K562 (cell line): ENCODE data around the gene SLC6A20. TPM values are rescaled to one million over a fixed set of nuclear protein-coding genes. Genes with fewer than 3 reads are reported as not detected.

ENCODE experiments used
- ATAC-seq: fragments of 200-7000 bp; cut with Tn5 transposase; 3 replicates; pipeline ENCODE4 v1.9.1; 2020; ENCODE audit warnings: moderate library complexity
- BruUV-seq: library from RNA; stranded (reverse); fragments of 400-500 nt; replicated peaks from 2 replicates; lab custom pipeline; 2021; lab: Mats Ljungman, UMichigan
- CTCF ChIA-PET: fragments of 300-600 bp; formaldehyde crosslinking; extraction: SDS; loops from one replicate; lab custom pipeline; 2021; ENCODE audit warnings: low intra/inter-chr PET ratio; lab: Yijun Ruan, JAX
- POLR2A ChIA-PET: fragments of 300-600, 350-650 bp; sonication (Branson Sonifier 250); formaldehyde crosslinking; extraction: SDS; loops from one replicate; lab custom pipeline; 2021; ENCODE audit warnings: antibody characterized with exemption, inconsistent platforms; lab: Yijun Ruan, JAX
- DNase-seq, 4 experiments: peaks; one replicate each; pipeline versions ENCODE4 v3.0.0 to v3.0.0-alpha.2; 2011 to 2018; ENCODE audit warnings: low spot score in 3 of 4, mixed read lengths in 3 of 4; ENCODE audit errors: extremely low read depth in 1 of 4
- FAIRE-seq: peaks from 2 replicates; lab custom pipeline; 2011; peaks lifted over from hg19 to GRCh38; lab: Jason Lieb, UNC
- H2AFZ ChIP-seq: 2 replicates; pipeline ENCODE4 v1.6.0; 2011; ENCODE audit warnings: low read depth, low read length, control low read depth, inconsistent platforms
- H3K27ac ChIP-seq: fragments of 200-600 bp; 3 replicates; pipeline ENCODE4 v1.8.0; 2011; ENCODE audit warnings: low read depth, mild to moderate bottlenecking, control low read depth, inconsistent platforms, low read length, moderate library complexity, mixed read lengths; ENCODE audit errors: extremely low read depth
- H3K27me3 ChIP-seq, 2 experiments: fragments of 300-600 bp in 1 of 2; 2 replicates in 1 of 2; 3 replicates in 1 of 2; pipeline versions ENCODE4 v1.6.0 to v1.8.0; 2011; ENCODE audit warnings: inconsistent platforms in 2 of 2, low read length in 2 of 2, mild to moderate bottlenecking in 1 of 2, mixed read lengths in 1 of 2, moderate library complexity in 1 of 2; ENCODE audit not compliant: control insufficient read depth in 2 of 2, insufficient read depth in 2 of 2
- H3K36me3 ChIP-seq: fragments of 300-600 bp; 3 replicates; pipeline ENCODE4 v1.8.0; 2011; ENCODE audit warnings: mild to moderate bottlenecking, low read length, inconsistent platforms; ENCODE audit not compliant: control insufficient read depth, insufficient read depth
- H3K4me1 ChIP-seq, 2 experiments: fragments of 200-600 bp in 1 of 2; replicated peaks in 1 of 2; 2 replicates in 1 of 2; 3 replicates in 1 of 2; pipeline versions ENCODE4 v1.5.1 to v1.8.0; 2011; ENCODE audit warnings: inconsistent platforms in 2 of 2, low read length in 2 of 2, mild to moderate bottlenecking in 1 of 2, mixed read lengths in 1 of 2, moderate library complexity in 1 of 2; ENCODE audit not compliant: control insufficient read depth in 2 of 2, insufficient read depth in 2 of 2
- H3K4me2 ChIP-seq: 2 replicates; pipeline ENCODE4 v1.6.1; 2011; ENCODE audit warnings: low read length, control low read depth, inconsistent platforms, mixed read lengths; ENCODE audit not compliant: insufficient read depth
- H3K4me3 ChIP-seq: fragments of 200-600 bp; sonication (generic), shearing (Covaris generic); 2 replicates; pipeline ENCODE4 v1.5.1; 2016; ENCODE audit warnings: control low read depth, inconsistent platforms
- H3K79me2 ChIP-seq: fragments of 200-600 bp; 3 replicates; pipeline ENCODE4 v1.8.0; 2011; ENCODE audit warnings: low read length, inconsistent platforms; ENCODE audit not compliant: control insufficient read depth, insufficient read depth
- H3K9ac ChIP-seq, 2 experiments: 2 replicates each; pipeline versions ENCODE4 v1.6.0 to v1.6.1; 2011; ENCODE audit warnings: low read depth in 2 of 2, low read length in 2 of 2, control low read depth in 1 of 2, inconsistent platforms in 1 of 2, mild to moderate bottlenecking in 1 of 2, mixed read lengths in 1 of 2; ENCODE audit not compliant: insufficient read depth in 1 of 2
- H3K9me1 ChIP-seq: one replicate; pipeline ENCODE4 v1.6.0; 2011; ENCODE audit warnings: inconsistent platforms, mild to moderate bottlenecking, low read length, moderate library complexity; ENCODE audit not compliant: control insufficient read depth, insufficient read depth
- H3K9me3 ChIP-seq: replicated peaks from 2 replicates; pipeline ENCODE4 v1.5.1; 2011; ENCODE audit warnings: low read depth, low read length, inconsistent platforms; ENCODE audit not compliant: control insufficient read depth, insufficient read depth
- H4K20me1 ChIP-seq: replicated peaks from 2 replicates; pipeline ENCODE4 v1.6.1; 2011; ENCODE audit warnings: low read length, inconsistent platforms, mixed read lengths; ENCODE audit not compliant: control insufficient read depth, insufficient read depth
- C11orf30 ChIP-seq: fragments of 450-650 bp; IDR thresholded peaks from 2 replicates; pipeline ENCODE4 v1.6.1; 2016; ENCODE audit warnings: low read depth, mild to moderate bottlenecking
- CBX5 ChIP-seq: IDR thresholded peaks from 2 replicates; pipeline ENCODE4 v1.6.1; 2014; ENCODE audit warnings: low read depth, borderline replicate concordance
- ETV6 ChIP-seq, 3 experiments: fragments of 150-350 bp in 1 of 3; sonication (generic) in 1 of 3; formaldehyde crosslinking in 1 of 3; IDR thresholded peaks; 2 replicates each; pipeline versions ENCODE4 v1.6.1 to v1.8.0; 2014 to 2022; ENCODE audit warnings: borderline replicate concordance in 2 of 3, low read depth in 2 of 3, antibody characterized with exemption in 1 of 3, low read length in 1 of 3, mild to moderate bottlenecking in 1 of 3, missing genetic modification reagents in 1 of 3
- FOXP1 ChIP-seq: sonication (generic); formaldehyde crosslinking; IDR thresholded peaks from 2 replicates; pipeline ENCODE4 v1.8.0; 2022; ENCODE audit warnings: mild to moderate bottlenecking, missing genetic modification reagents
- GATA2 ChIP-seq: sonication (generic); formaldehyde crosslinking; IDR thresholded peaks from 2 replicates; pipeline ENCODE4 v1.4.0; 2020; ENCODE audit warnings: mild to moderate bottlenecking, missing genetic modification reagents
- KLF16 ChIP-seq: IDR thresholded peaks from 2 replicates; pipeline ENCODE4 v1.6.1; 2016; ENCODE audit warnings: antibody characterized with exemption
- MEIS2 ChIP-seq: fragments of 450-650 bp; IDR thresholded peaks from 2 replicates; pipeline ENCODE4 v1.6.1; 2014; ENCODE audit warnings: mild to moderate bottlenecking; ENCODE audit not compliant: partially characterized antibody
- MTA1 ChIP-seq: fragments of 450-650 bp; IDR thresholded peaks from 2 replicates; pipeline ENCODE4 v1.6.1; 2017; ENCODE audit warnings: borderline replicate concordance
- NCOA1 ChIP-seq: fragments of 450-650 bp; IDR thresholded peaks from 2 replicates; pipeline ENCODE4 v1.6.1; 2016; ENCODE audit warnings: low read depth
- NR3C1 ChIP-seq: sonication (generic); formaldehyde crosslinking; IDR thresholded peaks from 2 replicates; pipeline ENCODE4 v1.8.1; 2022; ENCODE audit warnings: missing genetic modification reagents
- RB1 ChIP-seq: fragments of 450-650 bp; IDR thresholded peaks from 2 replicates; pipeline ENCODE4 v1.6.1; 2017; ENCODE audit warnings: low read depth, mild to moderate bottlenecking
- SLC30A9 ChIP-seq: fragments of 250-450 bp; sonication (Bioruptor Pico); IDR thresholded peaks from 2 replicates; pipeline ENCODE4 v1.8.0; 2022; ENCODE audit warnings: mild to moderate bottlenecking, moderate library complexity
- TAF1 ChIP-seq: IDR thresholded peaks from 2 replicates; pipeline ENCODE4 v1.6.1; 2011; ENCODE audit warnings: mild to moderate bottlenecking, low read length, moderate library complexity; ENCODE audit not compliant: insufficient read depth, control insufficient read depth, severe bottlenecking; ENCODE audit errors: extremely low read depth
- TCF15 ChIP-seq: fragments of 250-450 bp; sonication (Bioruptor Pico); IDR thresholded peaks from 2 replicates; pipeline ENCODE4 v1.8.0; 2022; ENCODE audit warnings: moderate library complexity, mild to moderate bottlenecking, inconsistent platforms
- ZNF184 ChIP-seq: sonication (generic); formaldehyde crosslinking; IDR thresholded peaks from 2 replicates; pipeline ENCODE4 v1.5.0; 2020; ENCODE audit warnings: missing genetic modification reagents
- ZNF3 ChIP-seq: fragments of 250-450 bp; sonication (Bioruptor Pico); IDR thresholded peaks from 2 replicates; pipeline ENCODE4 v1.5.0; 2021; ENCODE audit warnings: mild to moderate bottlenecking, moderate library complexity
- WGBS: fragments of 100-300 bp; shearing (Covaris generic); methylation state at CpG from one replicate; pipeline ENCODE4 v1.1.6; 2016; ENCODE audit warnings: low coverage, mixed read lengths; ENCODE audit not compliant: insufficient coverage; ENCODE audit errors: missing lambda C conversion rate; 5-methylcytosine and 5-hydroxymethylcytosine counted together
- in situ Hi-C: fragments of 300-500 bp; cut with MboI; formaldehyde crosslinking; loops from 4 replicates; pipeline ENCODE4 v1.15.0; 2018; ENCODE audit warnings: inconsistent platforms, mixed read lengths
- intact Hi-C: fragments of 100-400 bp; cut with micrococcal nuclease; formaldehyde crosslinking; loops from 2 replicates; pipeline ENCODE4 v1.14.2; 2022
- polyA plus RNA-seq, 8 experiments: library from polyadenylated mRNA; depleted of rRNA in 4 of 8; stranded (reverse) in 5 of 8; unstranded in 3 of 8; fragments of >200 nt; fragmentation: Nextera tagmentation in 2 of 8; fragmentation: Illumina TruSeq in 1 of 8; extraction: Ambion mirVana in 2 of 8; extraction: Trizol in 1 of 8; gene quantifications; 2 replicates each; pipeline versions ENCODE4 v1.2.1 to v1.2.3, GENCODE V29; 2011 to 2014; ENCODE audit warnings: inconsistent platforms in 1 of 8, missing spikeins in 1 of 8
- total RNA-seq, 7 experiments: library from RNA; depleted of rRNA in 6 of 7; stranded (reverse); fragments of >200 nt in 6 of 7; fragmentation: Illumina TruSeq in 2 of 7; extraction: Trizol in 2 of 7; gene quantifications; 2 replicates each; pipeline versions ENCODE4 v1.2.1 to v1.2.3, GENCODE V29; 2011 to 2021; ENCODE audit warnings: low replicate concordance in 1 of 7
- TF ChIP-seq, protein P1 (sequence below): IDR thresholded peaks from 3 replicates; pipeline ENCODE4 v1.6.1; 2011; ENCODE audit warnings: borderline replicate concordance, mild to moderate bottlenecking, moderate library complexity; ENCODE audit not compliant: insufficient read length; ENCODE audit errors: extremely low read depth

SLC6A20 gene
- total and polyA plus RNA-seq, 9 of the 15 experiments (the other 6 are each of a cell fraction or from before 2014, with no cell fraction given) = not detected

- no peaks in the 10 kb centered on the region for H3K79me2 ChIP-seq
- H3K9me1 ChIP-seq = no peaks in the 10 kb centered on the region
- CTCF ChIA-PET = interaction anchor here (3.0 kb wide), 1 partner anchor 319 kb away, joined by 25 read pairs; no protein-coding TSS in a partner anchor
- 14% methylated on average over 12 of the region's 12 CpGs for WGBS
- in situ Hi-C loops (loop anchor here (10.0 kb wide), 1 partner anchor 315 kb away; no protein-coding TSS in a partner anchor), intact Hi-C loops (loop anchor here (2.0 to 10.0 kb wide), 3 partner anchors 72 to 319 kb away; no protein-coding TSS in a partner anchor)
- H2AFZ ChIP-seq = no peak overlapping the region
- no peak overlapping the region for H3K4me3 ChIP-seq
- H3K9ac ChIP-seq = no peak overlapping the region
- POLR2A ChIA-PET = interaction anchor here (0.8 to 1.6 kb wide), 3 partner anchors 8 to 647 kb away, joined by 3 read pairs; partner anchors contain the start of genes CCR5AS and CCRL2
- DNase-seq (no peak), ATAC-seq (no peak), FAIRE-seq (no peak)
- H3K4me2 ChIP-seq = no peak overlapping the region
- peaks cover 34 to 70% of the 10 kb centered on the region in 2 experiments for H3K27me3 ChIP-seq
- no peaks in the 10 kb centered on the region for H3K9me3 ChIP-seq
- no peaks in the 10 kb centered on the region for H3K36me3 ChIP-seq
- H4K20me1 ChIP-seq = no peaks in the 10 kb centered on the region
- TF ChIP-seq GATA2 (CRISPR knock-in tag) (no peak), MTA1 (no peak), MEIS2 (no peak), TAF1 (no peak), SLC30A9 (CRISPR knock-in tag) (no peak), RB1 (no peak), NR3C1 (no peak), ZNF184 (CRISPR knock-in tag) (no peak), ZNF3 (no peak), CBX5 (no peak), NCOA1 (no peak), C11orf30 (no peak), FOXP1 (no peak), TCF15 (no peak), ETV6 (IDR thresholded peaks at IDR 0.05; ENCODE audit: borderline replicate concordance in 1 of 2, low read depth in 2 of 2, low read length in 1 of 2) (no peak), ETV6 (CRISPR knock-in tag; IDR thresholded peaks at IDR 0.05; ENCODE audit: borderline replicate concordance) (no peak), KLF16 (no peak)
- TF ChIP-seq, protein P1, sequence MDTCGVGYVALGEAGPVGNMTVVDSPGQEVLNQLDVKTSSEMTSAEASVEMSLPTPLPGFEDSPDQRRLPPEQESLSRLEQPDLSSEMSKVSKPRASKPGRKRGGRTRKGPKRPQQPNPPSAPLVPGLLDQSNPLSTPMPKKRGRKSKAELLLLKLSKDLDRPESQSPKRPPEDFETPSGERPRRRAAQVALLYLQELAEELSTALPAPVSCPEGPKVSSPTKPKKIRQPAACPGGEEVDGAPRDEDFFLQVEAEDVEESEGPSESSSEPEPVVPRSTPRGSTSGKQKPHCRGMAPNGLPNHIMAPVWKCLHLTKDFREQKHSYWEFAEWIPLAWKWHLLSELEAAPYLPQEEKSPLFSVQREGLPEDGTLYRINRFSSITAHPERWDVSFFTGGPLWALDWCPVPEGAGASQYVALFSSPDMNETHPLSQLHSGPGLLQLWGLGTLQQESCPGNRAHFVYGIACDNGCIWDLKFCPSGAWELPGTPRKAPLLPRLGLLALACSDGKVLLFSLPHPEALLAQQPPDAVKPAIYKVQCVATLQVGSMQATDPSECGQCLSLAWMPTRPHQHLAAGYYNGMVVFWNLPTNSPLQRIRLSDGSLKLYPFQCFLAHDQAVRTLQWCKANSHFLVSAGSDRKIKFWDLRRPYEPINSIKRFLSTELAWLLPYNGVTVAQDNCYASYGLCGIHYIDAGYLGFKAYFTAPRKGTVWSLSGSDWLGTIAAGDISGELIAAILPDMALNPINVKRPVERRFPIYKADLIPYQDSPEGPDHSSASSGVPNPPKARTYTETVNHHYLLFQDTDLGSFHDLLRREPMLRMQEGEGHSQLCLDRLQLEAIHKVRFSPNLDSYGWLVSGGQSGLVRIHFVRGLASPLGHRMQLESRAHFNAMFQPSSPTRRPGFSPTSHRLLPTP = no peak
- H3K4me1 ChIP-seq = peaks cover 0 to 8% of the 10 kb centered on the region in 2 experiments; a peak in 3 of 5 replicates
- BruUV-seq = no TSS peak
- H3K27ac ChIP-seq = no peak overlapping the region
These were observed 36.5 kb downstream of the SLC6A20 start for GRCh38 chr3:45759851-45760250.
